Lower lobe of right lung (tissue), 2 donors: ENCODE results near the gene FGD3. TPM values are rescaled to one million over a fixed set of nuclear protein-coding genes. Genes with fewer than 3 reads are reported as not detected.

ENCODE experiments used
- ATAC-seq, 2 donors: fragments of 200-7000 bp; cut with Tn5 transposase; one replicate each; pipeline ENCODE4 v1.9.1; 2020 to 2022; ENCODE audit warnings: mild to moderate bottlenecking in 2 of 2, moderate library complexity in 2 of 2
- DNase-seq: peaks from one replicate; pipeline ENCODE4 v3.0.0-alpha.2; 2020
- H3K27ac ChIP-seq: fragments of 200-600 bp; one replicate; pipeline ENCODE4 v1.8.0; 2022
- H3K27me3 ChIP-seq: fragments of 200-600 bp; one replicate; pipeline ENCODE4 v1.8.0; 2022; ENCODE audit warnings: low read depth
- H3K36me3 ChIP-seq: fragments of 200-600 bp; one replicate; pipeline ENCODE4 v1.8.0; 2022; ENCODE audit warnings: mild to moderate bottlenecking
- H3K4me1 ChIP-seq: fragments of 200-600 bp; one replicate; pipeline ENCODE4 v1.8.0; 2022
- H3K4me3 ChIP-seq: fragments of 200-600 bp; one replicate; pipeline ENCODE4 v1.8.0; 2022; ENCODE audit warnings: mild to moderate bottlenecking
- H3K9me3 ChIP-seq: fragments of 200-600 bp; one replicate; pipeline ENCODE4 v1.8.0; 2022
- CTCF ChIP-seq: fragments of 200-600 bp; IDR thresholded peaks from one replicate; pipeline ENCODE4 v1.8.0; 2022; ENCODE audit warnings: antibody characterized with exemption, mild to moderate bottlenecking
- intact Hi-C: fragments of 100-400 bp; cut with DNase I; formaldehyde crosslinking; loops from one replicate; pipeline ENCODE4 v1.11.0; 2022
- total RNA-seq: library from RNA; stranded (reverse); fragmentation: NEBNext Ultra II Directional; extraction: Animal tissue kit (Norgen Biotek cat#: 25700); gene quantifications from one replicate; pipeline ENCODE4 v1.2.1, GENCODE V29; 2021
- donor health status: DM: no; HTN: yes; CAD: no; lungs with severe emphysema.

FGD3 gene
- total RNA-seq, 1 donor from 2014 or later: 23.9 TPM

GRCh38 chr9:92979283-92980056, 32.1 kb downstream of the FGD3 start:
- peaks cover 19% of the 10 kb centered on the region for H3K4me1 ChIP-seq
- intact Hi-C loops: no loop called here
- peaks cover 11% of the 10 kb centered on the region for H3K36me3 ChIP-seq
- no peaks in the 10 kb centered on the region for H3K27me3 ChIP-seq
- H3K27ac ChIP-seq: no peak overlapping the region
- DNase-seq (no peak), ATAC-seq (no peak)
- TF ChIP-seq CTCF: no peak
- no peak overlapping the region for H3K4me3 ChIP-seq
- peaks cover 7% of the 10 kb centered on the region for H3K9me3 ChIP-seq

GRCh38 chr9:92980085-92980745, 32.9 kb downstream of the FGD3 start:
- ATAC-seq: no peak
- peaks cover 7% of the 10 kb centered on the region for H3K9me3 ChIP-seq
- no peak for DNase-seq
- H3K4me1 ChIP-seq: peaks cover 15% of the 10 kb centered on the region
- no peak for TF ChIP-seq CTCF
- H3K36me3 ChIP-seq: peaks cover 11% of the 10 kb centered on the region
- H3K27me3 ChIP-seq: no peaks in the 10 kb centered on the region
- H3K27ac ChIP-seq: no peak overlapping the region
- intact Hi-C loops: no loop called here
- no peak overlapping the region for H3K4me3 ChIP-seq

DNA sequence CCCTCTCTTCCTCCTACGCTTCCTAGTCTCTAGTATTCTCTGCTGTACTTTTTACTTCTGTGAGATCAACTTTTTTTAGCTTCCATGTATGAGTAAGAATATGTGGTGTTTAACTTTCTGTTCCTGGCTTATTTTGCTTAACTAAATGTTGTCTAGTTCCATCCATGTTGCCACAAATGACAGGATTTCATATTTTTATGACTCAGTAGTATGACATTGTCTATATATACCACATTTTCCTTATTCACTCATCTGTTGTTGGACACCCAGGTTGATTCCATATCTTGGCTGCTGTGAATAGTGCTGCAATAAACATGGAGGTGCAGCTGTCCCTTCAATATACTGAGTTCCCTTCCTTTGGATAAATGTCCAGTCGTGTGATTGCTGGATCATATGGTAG, 34.8 kb downstream of the FGD3 start:
- Histone ChIP-seq H3K4me3 (no peak overlapping the region), H3K4me1 (peaks cover 27% of the 10 kb centered on the region), H3K27ac (no peak overlapping the region), H3K36me3 (no peaks in the 10 kb centered on the region), H3K27me3 (no peaks in the 10 kb centered on the region), H3K9me3 (peaks cover 7% of the 10 kb centered on the region)
- ATAC-seq (no peak), DNase-seq (no peak)
- intact Hi-C loops: no loop called here
- no peak for TF ChIP-seq CTCF

GRCh38 chr9:92983984-92984589, 36.8 kb downstream of the FGD3 start:
- Histone ChIP-seq H3K27ac (no peak overlapping the region), H3K4me1 (peaks cover 28% of the 10 kb centered on the region), H3K27me3 (no peaks in the 10 kb centered on the region), H3K4me3 (no peak overlapping the region), H3K9me3 (peaks cover 7% of the 10 kb centered on the region), H3K36me3 (no peaks in the 10 kb centered on the region)
- intact Hi-C loops: no loop called here
- DNase-seq (no peak), ATAC-seq (no peak)
- no peak for TF ChIP-seq CTCF

DNA sequence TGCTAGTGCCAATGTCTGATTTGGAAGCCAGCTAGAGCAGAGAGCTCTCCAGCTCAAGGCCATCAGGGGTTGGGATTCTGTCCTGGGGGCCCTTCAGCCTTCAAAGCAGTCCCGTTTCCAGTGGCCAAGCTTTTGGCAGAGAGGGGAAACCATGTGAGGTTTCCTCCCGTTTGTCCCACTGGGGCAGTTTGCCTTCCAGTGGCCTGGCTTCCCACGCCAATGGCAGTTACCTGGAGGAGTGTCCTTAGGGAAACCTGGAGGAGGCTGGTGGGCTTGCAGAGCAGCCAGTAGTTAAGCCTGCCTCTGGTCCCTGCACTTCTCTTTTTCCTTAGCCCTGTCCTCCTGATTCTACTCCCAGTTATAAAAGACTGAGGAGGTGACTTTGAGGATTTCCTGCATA, 37.7 kb downstream of the FGD3 start:
- ATAC-seq (no peak), DNase-seq (no peak)
- no peaks in the 10 kb centered on the region for H3K27me3 ChIP-seq
- peaks cover 7% of the 10 kb centered on the region for H3K9me3 ChIP-seq
- no peaks in the 10 kb centered on the region for H3K36me3 ChIP-seq
- no peak for TF ChIP-seq CTCF
- peaks cover 22% of the 10 kb centered on the region for H3K4me1 ChIP-seq
- intact Hi-C loops: no loop called here
- H3K4me3 ChIP-seq: no peak overlapping the region
- H3K27ac ChIP-seq: no peak overlapping the region
